Activated T-helper 9 cell treated with anti-CD3 and anti-CD28 coated beads, Interleukin-2, amount 50 U/mL, for 16 hours (primary cell): ENCODE data around the gene NOVA2.

Experiments used
- DNase-seq: peaks from one replicate; pipeline ENCODE4 v3.0.0-alpha.2; 2020; ENCODE audit warnings: low read depth

NOVA2 gene

DNA sequence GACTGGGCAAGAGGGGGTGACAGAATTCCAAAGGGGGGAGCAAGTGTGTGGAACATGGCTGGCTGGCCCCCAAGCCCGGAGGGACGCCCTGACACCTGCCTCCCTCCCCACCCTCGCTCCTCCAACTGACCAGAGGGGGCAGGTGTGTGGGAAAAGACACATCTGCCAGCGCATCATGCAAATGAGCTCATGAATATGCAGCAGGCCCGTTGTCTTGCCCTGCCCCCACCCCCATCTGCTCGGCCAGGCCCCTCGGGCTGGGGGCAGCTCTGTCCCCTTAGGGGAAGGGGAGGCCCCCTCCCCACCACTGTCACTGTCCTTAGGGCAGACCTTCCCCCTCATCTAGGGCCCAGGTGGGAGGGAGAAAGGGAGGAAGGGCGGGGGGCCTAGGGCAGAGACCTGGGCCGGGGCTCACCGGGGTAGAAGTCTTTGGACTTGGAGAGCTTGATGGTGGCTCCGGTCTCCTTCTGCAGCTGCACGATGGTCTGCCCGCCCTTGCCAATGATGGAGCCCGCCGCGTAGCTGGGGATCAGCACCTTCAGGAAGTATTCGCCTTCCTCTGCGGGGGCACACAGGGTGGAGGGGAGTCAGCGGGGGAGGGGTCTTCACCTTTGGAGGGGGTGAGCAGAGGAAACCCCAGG is 12.9 kb downstream of the NOVA2 start:
- no peak for DNase-seq

DNA sequence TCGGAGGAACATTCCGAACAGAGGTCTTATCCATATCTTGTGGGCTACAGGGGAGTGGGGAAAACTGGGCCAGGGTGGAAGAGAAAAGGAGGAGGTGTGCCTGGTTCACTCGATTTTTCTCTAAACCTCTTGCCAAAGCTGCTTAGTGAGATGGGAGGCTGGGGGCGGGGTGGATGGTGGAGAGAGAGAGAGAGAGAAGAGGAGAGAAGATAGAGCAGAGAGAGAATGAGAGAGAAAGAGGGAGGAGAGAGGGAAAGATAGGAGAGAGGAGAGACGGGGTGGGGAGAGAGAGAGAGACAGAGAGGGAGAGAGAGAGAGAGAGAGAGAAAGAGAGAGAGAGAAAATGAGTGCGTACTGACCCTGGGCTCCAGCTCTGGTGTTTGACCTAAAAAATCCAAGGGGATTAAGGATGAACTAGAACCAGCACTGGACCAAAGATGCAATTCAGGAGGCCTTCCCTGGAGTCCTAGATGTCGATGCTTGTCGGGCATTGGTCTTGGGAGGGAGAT is 14.1 kb downstream of the NOVA2 start:
- no peak for DNase-seq

DNA sequence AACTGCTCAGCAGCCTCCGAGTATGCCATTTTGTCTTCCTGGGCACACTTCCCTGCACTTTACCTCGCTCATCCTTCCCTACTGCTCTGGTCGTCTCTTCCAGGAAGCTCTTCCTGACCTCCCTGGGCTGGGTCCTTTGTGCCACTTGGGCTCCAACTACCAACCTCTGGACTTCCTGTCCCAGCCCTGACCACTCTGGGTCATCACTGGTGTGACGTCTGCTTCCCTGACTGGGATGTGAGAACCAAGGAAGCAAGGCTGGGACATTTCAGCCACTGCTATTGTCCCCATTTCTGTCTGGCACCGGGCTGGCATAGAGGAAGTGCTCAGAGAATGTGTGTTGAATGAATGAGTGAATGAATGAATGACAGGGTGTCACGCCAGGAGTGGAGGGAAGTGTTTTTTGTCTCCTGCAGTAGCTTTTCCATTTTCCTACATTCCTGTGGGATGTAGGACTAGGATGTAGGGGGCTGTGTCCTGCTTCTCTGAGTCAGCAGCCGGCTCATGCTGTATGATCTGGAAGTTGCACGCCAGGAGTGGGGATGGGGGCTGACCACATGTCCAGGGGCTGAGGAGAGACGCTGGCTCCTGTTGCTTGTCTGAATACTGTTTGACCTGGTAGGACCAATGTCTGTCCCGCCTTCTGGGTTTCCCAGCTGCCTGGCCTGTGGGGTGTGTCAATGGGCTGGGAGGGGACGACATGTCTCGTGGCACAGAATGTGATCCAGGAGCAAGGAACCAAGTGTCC is 14.7 kb downstream of the NOVA2 start:
- DNase-seq = no peak

- no peak for DNase-seq
Measured at GRCh38 chr19:45958320-45958719, 15.3 kb downstream of the NOVA2 start.

DNA sequence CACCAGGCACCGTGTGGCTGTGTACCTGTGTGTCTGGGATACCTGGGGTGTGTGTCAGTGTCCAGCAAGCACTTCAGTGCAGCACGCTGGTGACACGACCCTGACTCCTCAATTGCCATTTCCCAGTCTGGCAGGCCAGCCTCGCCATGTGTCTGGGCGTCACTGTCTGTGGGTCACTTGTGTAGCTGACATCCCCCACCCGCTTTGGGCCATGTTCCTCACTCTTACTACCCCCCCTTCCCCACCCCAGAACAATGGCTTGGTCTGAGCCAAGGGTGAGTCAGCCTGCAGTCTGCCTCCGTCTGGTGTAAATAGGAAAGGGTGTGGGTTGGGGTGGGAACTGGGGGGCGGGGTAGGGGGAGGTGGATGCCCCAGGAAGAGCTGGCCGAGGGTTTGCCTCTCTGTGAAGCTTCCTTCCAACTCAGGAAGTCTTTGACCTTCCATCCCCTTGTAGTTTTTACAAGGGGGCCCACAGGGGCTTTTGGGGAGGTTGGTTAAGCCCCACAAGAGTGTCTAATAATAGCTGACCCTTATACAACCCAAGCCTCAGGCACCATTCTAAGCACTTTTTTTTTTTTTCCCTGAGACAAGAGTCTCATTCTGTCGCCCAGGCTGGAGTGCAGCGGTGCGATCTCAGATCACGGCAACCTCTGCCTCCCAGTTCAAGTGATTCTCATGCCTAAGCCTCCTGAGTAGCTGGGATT is 17.6 kb downstream of the NOVA2 start:
- DNase-seq = no peak

DNA sequence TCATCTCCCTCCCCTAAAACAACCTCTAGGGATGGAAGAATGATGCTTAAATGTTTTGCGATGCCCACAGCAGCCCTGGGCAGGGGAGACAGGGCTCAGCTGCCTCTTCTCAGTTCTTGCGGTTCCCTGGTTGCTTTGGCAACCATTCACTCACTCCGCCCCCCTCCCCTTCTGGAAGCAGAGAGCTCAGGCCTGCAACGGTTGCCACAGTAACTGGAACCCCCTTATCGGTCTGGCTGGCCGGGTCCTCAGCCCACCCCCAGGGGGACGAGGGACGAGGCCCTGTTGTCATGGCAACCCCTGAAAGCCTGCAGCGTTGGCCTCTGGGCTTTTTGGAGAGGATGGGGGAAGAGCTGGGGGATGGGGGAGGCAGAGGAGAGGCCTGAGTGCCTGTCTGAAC is 19.5 kb downstream of the NOVA2 start:
- no peak for DNase-seq

- DNase-seq = no peak
Measured at GRCh38 chr19:45953676-45954075, 20.0 kb downstream of the NOVA2 start.

GRCh38 chr19:45952686-45953505 is 20.8 kb downstream of the NOVA2 start:
- no peak for DNase-seq

- no peak for DNase-seq
Measured at GRCh38 chr19:45952341-45952685, 21.4 kb downstream of the NOVA2 start.

- no peak for DNase-seq
Measured at GRCh38 chr19:45947926-45948325, 25.7 kb downstream of the NOVA2 start.

GRCh38 chr19:45940515-45940805 is 33.2 kb downstream of the NOVA2 start:
- DNase-seq = no peak

DNA sequence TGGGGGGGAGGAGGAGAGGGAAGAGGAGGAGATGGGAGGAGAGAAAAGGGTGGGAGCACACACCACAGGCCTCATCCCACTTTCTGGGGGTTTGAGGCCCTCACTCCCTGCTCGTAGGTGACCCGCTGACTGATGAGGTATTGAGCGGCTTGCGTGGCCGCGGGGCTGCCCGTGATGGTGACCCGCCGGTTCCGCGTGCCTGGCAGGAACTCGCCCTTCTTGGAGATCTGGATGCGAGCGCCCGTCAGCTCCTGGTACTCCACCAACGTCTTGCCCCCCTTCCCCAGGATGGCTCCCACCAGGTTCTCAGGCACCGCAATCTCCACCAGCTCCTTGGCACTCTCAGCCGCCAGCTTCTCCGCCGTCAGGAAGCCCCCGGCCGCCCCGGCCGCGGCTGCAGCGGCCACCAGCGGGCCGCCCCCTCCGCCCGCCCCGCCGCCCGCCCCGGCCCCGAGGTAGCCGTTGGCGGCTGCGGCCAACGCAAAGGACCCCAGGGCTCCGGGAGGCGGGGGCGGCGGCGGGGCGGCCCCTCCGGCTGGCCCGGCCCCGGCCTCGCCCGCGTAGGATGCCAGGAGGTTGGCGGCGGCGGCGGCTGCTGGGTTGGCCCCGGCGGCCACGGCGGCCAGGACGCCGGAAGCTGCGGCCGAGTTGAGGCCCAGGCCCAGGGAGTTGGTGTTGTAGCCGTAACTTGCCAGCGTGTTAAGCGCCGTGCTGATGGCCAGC is 33.7 kb downstream of the NOVA2 start:
- no peak for DNase-seq

DNA sequence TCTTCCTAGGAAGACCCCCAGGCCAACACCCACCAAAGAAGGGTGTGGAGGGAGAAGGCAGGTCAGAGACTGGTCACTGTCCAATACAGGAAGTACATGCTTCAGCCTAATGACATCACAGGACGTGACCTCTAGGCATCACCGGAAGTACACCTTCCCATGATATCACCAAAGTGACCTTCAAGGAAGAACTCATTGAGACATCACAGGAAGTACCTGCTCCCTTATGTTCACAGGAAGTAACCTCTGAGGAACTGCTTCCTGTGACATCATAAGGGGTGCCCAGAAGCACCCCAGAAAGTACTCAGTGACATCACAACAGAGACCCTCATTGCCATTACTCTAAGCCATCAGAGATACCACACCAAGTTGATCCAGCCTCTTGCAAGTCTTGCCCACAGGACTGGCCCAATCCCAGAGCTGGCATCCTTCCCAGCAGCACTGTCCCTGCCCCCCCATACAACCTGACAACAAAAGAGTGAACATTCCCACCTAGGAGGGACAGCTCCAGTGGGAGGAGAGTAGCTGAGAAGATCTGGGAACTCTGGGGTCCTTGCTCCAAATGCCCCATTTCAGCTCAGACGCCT is 34.8 kb downstream of the NOVA2 start:
- DNase-seq = no peak

GRCh38 chr19:45935267-45935666 is 38.4 kb downstream of the NOVA2 start:
- DNase-seq = no peak

DNA sequence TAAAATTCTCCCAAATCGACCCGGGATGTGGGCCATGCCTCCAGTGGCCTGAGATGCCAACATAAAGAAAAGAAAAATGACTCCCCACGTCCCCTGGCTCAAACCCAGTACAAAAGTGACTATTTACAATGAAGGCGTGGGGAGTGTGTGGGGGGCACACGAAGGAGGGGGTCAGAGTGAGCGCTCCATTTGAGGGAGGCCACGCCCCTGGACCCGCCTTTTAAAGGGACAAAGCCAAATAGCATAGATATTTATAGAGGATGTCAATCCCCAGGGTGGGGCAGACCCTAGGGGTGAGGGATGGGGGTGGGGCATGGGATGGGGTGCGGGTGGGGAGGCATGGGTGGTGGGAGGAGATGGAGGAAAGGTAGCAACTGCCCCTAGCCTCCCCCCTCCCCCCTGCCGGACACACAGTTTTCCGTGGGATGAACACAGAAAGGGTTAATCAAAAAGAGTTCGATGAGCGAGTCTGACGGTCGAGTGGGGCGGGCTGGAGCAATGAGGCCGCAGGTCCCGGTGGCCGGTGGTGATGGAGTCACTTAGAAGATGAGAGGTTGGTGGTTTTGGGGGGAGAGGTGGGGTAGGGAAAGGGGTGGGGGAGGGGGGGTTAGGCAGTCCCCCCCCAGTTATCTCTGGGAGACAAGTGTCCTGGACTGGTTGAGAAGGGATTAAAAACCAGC is 39.0 kb downstream of the NOVA2 start:
- no peak for DNase-seq

DNA sequence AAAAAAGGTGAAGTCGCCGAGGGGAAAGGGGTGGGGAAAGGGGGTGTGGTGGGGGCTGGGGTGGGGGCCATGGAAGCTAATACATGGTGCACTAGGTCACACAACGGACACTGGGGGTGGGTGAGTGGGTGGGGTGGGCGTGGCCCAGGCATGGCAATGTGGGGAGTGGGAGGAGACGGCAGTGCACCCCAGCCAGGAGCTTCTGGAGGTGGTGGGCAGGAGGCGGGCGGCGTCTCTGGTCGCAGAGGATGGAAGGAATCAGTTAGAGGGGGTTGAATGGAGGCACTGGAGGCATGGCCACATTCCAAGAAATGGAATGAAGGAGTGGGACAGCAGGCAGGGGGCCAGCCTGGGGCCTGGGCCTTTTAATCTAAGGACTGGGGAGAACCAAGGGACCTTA is 39.9 kb downstream of the NOVA2 start:
- no peak for DNase-seq

DNA sequence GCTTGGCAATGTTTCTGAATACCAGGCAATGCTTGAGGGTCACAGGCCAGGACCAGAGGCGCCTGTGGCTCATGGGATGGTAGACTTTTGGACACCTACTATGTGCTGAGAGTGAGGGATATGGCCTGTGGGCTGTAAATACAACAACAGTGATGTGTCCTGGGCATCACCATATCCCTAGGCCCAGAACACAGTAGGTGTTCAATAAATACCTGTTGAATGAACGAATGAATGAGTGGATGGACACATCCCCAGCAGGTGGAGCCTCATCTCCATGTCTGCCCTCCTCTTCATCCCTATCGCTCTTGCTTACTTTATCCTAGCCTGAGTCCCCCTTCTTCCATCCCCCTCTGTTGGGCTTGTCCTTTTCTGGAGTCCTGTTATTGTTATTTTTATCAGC is 42.6 kb downstream of the NOVA2 start:
- DNase-seq = no peak

DNA sequence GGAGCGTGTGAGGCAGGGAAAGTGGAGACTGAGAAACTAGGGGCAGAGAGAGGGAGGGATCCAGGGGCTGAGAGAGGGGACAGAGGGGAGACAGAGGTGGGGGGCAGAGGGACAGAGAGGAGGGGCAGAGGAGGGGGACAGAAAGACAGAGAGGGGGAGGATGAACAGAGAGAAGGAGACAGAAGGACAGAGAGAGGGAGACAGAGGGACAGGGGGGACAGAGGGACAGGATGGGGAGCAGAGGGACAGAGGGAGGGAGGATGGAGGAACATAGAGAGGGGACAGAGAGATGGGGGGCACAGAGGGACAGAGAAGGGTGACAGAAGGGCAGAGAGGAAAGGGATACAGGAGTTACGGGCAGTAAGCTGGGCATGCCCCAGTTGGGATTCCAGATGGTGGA is 44.4 kb downstream of the NOVA2 start:
- no peak for DNase-seq

DNA sequence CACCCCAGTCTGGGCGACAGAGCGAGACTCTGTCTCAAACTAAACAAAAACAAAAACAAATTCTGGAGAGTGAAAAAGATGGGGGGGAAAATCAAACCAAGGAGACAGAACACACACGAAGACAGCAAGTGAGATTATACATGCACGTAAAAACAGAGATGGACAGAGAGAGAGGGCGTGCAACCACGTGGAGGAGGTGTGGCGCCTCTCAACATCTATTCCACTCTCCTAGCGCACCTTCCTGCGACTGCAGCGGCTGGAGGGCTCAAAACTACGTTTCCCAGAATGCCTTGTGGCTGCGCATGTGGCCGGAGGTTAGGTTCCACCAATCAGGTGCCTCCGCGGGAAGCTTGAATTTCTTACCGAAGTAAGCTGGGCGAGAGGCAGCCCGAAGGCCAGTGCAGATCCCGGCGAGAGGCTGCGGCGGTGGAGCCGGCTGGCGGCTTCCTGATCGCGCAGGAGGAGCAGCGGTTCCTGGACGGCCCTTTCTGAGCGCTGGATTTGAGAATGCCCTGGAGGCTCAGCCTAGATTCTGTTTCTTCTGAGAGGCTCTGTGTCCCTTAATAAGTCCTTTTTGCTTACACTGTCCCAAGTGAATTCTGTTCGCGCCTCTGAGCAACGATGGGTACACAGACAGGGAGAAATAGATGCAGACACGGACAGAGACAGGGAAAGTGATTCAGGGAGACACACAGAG is 46.0 kb downstream of the NOVA2 start:
- DNase-seq = peak; percentile 72

- DNase-seq = no peak
Measured at GRCh38 chr19:45924891-45925447, 48.7 kb downstream of the NOVA2 start.
